ENCODE data around the gene MAST4.

GRCh38 chr5:66674802-66675201 lies 78.6 kb downstream of the MAST4 start:
- TF ChIP-seq EZH2 (IDR thresholded peaks at IDR 0.05; ENCODE audit: insufficient read depth, poor library complexity, severe bottlenecking): no peak
- TF ChIP-seq EZH2phosphoT487 (IDR thresholded peaks at IDR 0.05; ENCODE audit: insufficient read depth, low read depth): no peak
